OCI-LY1 (cell line): ENCODE data around the gene AMER2.

Source experiments
- CTCF ChIP-seq: fragments of 200-600 bp; sonication (generic), shearing (Covaris generic); IDR thresholded peaks from 2 replicates; pipeline ENCODE4 v1.5.1; 2017; ENCODE audit warnings: mild to moderate bottlenecking, antibody characterized with exemption, low read length, moderate library complexity, mixed read lengths
- EZH2 ChIP-seq: fragments of 200-600 bp; sonication (generic), shearing (Covaris generic); IDR thresholded peaks from 2 replicates; pipeline ENCODE4 v1.8.0; 2017; ENCODE audit warnings: borderline replicate concordance, mixed run types, mild to moderate bottlenecking, antibody characterized with exemption, low read length, moderate library complexity, mixed read lengths

DNA sequence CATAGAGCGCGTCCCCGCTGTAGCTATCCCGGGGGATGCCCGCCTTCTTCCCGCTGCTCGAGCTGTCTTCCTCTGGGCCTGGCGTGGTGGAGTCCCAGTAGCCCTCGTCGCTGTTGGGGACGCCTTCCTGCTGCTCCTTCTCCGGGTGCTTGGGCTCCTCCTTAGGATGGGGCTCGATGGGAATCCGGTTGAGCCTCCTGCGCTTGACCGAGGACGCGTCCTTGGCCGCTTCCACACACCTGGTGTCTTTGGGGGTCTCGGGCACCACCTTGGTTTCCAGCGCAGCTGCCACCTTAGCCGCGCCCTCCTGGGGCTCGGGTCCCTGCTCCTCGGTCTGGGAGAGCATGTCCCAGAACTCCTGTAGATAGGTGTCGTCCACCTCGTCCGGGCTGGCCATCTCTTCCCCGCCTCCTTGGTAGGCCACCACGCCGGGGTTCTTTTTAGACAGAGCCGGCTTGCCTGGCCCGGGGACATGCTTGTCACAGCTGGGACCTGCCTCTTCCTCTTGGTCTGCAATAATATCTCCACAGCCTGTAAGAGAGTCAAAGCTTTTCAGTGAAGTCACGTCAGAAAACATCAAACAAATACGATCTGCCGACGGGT is 2.0 kb downstream of the AMER2 start:
- TF ChIP-seq CTCF: no peak
- TF ChIP-seq EZH2: no peak
